GM12872 (cell line): Measurements from ENCODE around the gene OR2B6.

Experiments used
- TF ChIP-seq, protein P1 (sequence below): IDR thresholded peaks from 3 replicates; pipeline ENCODE4 v1.5.1; 2011; ENCODE audit warnings: low read depth, mild to moderate bottlenecking, low read length, moderate library complexity; ENCODE audit not compliant: insufficient read depth

OR2B6 gene

GRCh38 chr6:28005975-28006374 lies 48.9 kb downstream of the OR2B6 start:
- TF ChIP-seq, protein P1, sequence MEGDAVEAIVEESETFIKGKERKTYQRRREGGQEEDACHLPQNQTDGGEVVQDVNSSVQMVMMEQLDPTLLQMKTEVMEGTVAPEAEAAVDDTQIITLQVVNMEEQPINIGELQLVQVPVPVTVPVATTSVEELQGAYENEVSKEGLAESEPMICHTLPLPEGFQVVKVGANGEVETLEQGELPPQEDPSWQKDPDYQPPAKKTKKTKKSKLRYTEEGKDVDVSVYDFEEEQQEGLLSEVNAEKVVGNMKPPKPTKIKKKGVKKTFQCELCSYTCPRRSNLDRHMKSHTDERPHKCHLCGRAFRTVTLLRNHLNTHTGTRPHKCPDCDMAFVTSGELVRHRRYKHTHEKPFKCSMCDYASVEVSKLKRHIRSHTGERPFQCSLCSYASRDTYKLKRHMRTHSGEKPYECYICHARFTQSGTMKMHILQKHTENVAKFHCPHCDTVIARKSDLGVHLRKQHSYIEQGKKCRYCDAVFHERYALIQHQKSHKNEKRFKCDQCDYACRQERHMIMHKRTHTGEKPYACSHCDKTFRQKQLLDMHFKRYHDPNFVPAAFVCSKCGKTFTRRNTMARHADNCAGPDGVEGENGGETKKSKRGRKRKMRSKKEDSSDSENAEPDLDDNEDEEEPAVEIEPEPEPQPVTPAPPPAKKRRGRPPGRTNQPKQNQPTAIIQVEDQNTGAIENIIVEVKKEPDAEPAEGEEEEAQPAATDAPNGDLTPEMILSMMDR: no peak
